ENCODE data around the gene LDLRAD3. TPM values are rescaled to one million over a fixed set of nuclear protein-coding genes. Genes with fewer than 3 reads are reported as not detected.

LDLRAD3 gene
- total and polyA plus RNA-seq, 9 donors: 14.5 to 32.4 (median 17.2) TPM

- DNase-seq: no peak
- H3K4me3 ChIP-seq: no peak overlapping the region
- no peak for TF ChIP-seq EP300 (IDR thresholded peaks at IDR 0.05)
- no peak for TF ChIP-seq POLR2A (IDR thresholded peaks at IDR 0.05)
- no peak for TF ChIP-seq CTCF (IDR thresholded peaks at IDR 0.05)
- 86 to 98% (median 98%) methylated on average over 2 of the region's 2 CpGs for WGBS, 3 donors
- no peak overlapping the region for H3K27ac ChIP-seq
- no peaks in the 10 kb centered on the region for H3K36me3 ChIP-seq
- intact Hi-C loops (cut with DNase I): no loop called here
- H3K9me3 ChIP-seq: no peaks in the 10 kb centered on the region
- peaks cover 3% of the 10 kb centered on the region for H3K4me1 ChIP-seq (ENCODE audit: insufficient read depth)
- no peaks in the 10 kb centered on the region for H3K27me3 ChIP-seq
These were observed 50.6 kb downstream of the LDLRAD3 start for GRCh38 chr11:35994421-35994820.

- intact Hi-C loops (cut with DNase I): no loop called here
- H3K27me3 ChIP-seq: no peaks in the 10 kb centered on the region
- TF ChIP-seq EP300 (IDR thresholded peaks at IDR 0.05) (no peak), CTCF (IDR thresholded peaks at IDR 0.05) (no peak), POLR2A (IDR thresholded peaks at IDR 0.05) (no peak)
- no peaks in the 10 kb centered on the region for H3K36me3 ChIP-seq
- DNase-seq: no peak
- WGBS, 3 donors: 40 to 49% (median 43%) methylated on average over 5 of the region's 5 CpGs
- H3K27ac ChIP-seq: no peak overlapping the region
- H3K4me3 ChIP-seq: no peak overlapping the region
- H3K9me3 ChIP-seq: no peaks in the 10 kb centered on the region
- H3K4me1 ChIP-seq (ENCODE audit: insufficient read depth): peaks cover 3% of the 10 kb centered on the region
These were observed 51.9 kb downstream of the LDLRAD3 start for GRCh38 chr11:35995681-35996271.

GRCh38 chr11:35997902-35998520 lies 54.1 kb downstream of the LDLRAD3 start:
- peaks cover 5% of the 10 kb centered on the region for H3K4me1 ChIP-seq (ENCODE audit: insufficient read depth)
- intact Hi-C loops (cut with DNase I): no loop called here
- no peak for DNase-seq
- H3K27ac ChIP-seq: no peak overlapping the region
- H3K27me3 ChIP-seq: no peaks in the 10 kb centered on the region
- H3K9me3 ChIP-seq: no peaks in the 10 kb centered on the region
- WGBS, 3 donors: 89 to 95% (median 93%) methylated on average over 6 of the region's 6 CpGs
- H3K36me3 ChIP-seq: no peaks in the 10 kb centered on the region
- TF ChIP-seq EP300 (IDR thresholded peaks at IDR 0.05): no peak
- TF ChIP-seq POLR2A (IDR thresholded peaks at IDR 0.05): no peak
- TF ChIP-seq CTCF (IDR thresholded peaks at IDR 0.05): no peak
- H3K4me3 ChIP-seq: no peak overlapping the region

GRCh38 chr11:35998634-35999033 lies 54.8 kb downstream of the LDLRAD3 start:
- DNase-seq: no peak
- Histone ChIP-seq H3K27me3 (no peaks in the 10 kb centered on the region), H3K9me3 (no peaks in the 10 kb centered on the region), H3K4me3 (no peak overlapping the region), H3K4me1 (ENCODE audit: insufficient read depth) (peaks cover 4% of the 10 kb centered on the region), H3K27ac (no peak overlapping the region), H3K36me3 (no peaks in the 10 kb centered on the region)
- no peak for TF ChIP-seq POLR2A (IDR thresholded peaks at IDR 0.05)
- no peak for TF ChIP-seq CTCF (IDR thresholded peaks at IDR 0.05)
- no peak for TF ChIP-seq EP300 (IDR thresholded peaks at IDR 0.05)
- intact Hi-C loops (cut with DNase I): no loop called here
- 87 to 89% (median 87%) methylated on average over 6 of the region's 6 CpGs for WGBS, 3 donors

Data from ovary (tissue), 9 donors.